SK-N-SH (cell line): Measurements from ENCODE around the gene CHCHD6. TPM values are rescaled to one million over a fixed set of nuclear protein-coding genes. Genes with fewer than 3 reads are reported as not detected.

Source experiments
- CTCF ChIA-PET: fragments of 300-600, 350-600 bp; formaldehyde crosslinking; extraction: SDS; loops from one replicate; lab custom pipeline; 2021; lab: Yijun Ruan, JAX
- POLR2A ChIA-PET: fragments of 350-600 bp; sonication (Branson Sonifier 250); formaldehyde crosslinking; extraction: SDS; loops from one replicate; lab custom pipeline; 2020; ENCODE audit warnings: antibody characterized with exemption, inconsistent platforms; lab: Yijun Ruan, JAX
- DNase-seq: peaks from one replicate; pipeline ENCODE4 v3.0.0; 2012
- H2AFZ ChIP-seq: fragments of 200-600 bp; sonication (generic); 2 replicates; pipeline ENCODE4 v1.8.1; 2016; ENCODE audit warnings: antibody characterized with exemption, mild to moderate bottlenecking, low read depth
- H3F3A ChIP-seq: fragments of 200-600 bp; sonication (generic); replicated peaks from 2 replicates; pipeline ENCODE3; 2016; ENCODE audit warnings: antibody characterized with exemption, mild to moderate bottlenecking; ENCODE audit not compliant: insufficient read depth
- H3K27ac ChIP-seq, 2 experiments: fragments of 200-500 bp in 1 of 2; fragments of 200-600 bp in 1 of 2; sonication (Bioruptor generic) in 1 of 2; sonication (generic), shearing (Covaris generic) in 1 of 2; 2 replicates each; pipeline versions ENCODE4 v1.5.1 to v1.6.1; 2014 to 2016; ENCODE audit warnings: low read depth in 2 of 2, inconsistent platforms in 1 of 2, low read length in 1 of 2, mild to moderate bottlenecking in 1 of 2, mixed read lengths in 1 of 2
- H3K27me3 ChIP-seq: fragments of 200-600 bp; sonication (generic), shearing (Covaris generic); 2 replicates; pipeline ENCODE4 v1.6.1; 2016; ENCODE audit warnings: mixed run types; ENCODE audit not compliant: insufficient read depth
- H3K36me3 ChIP-seq, 2 experiments: fragments of 200-500 bp in 1 of 2; fragments of 200-600 bp in 1 of 2; sonication (Bioruptor generic) in 1 of 2; sonication (generic) in 1 of 2; replicated peaks in 1 of 2; 2 replicates each; pipeline versions ENCODE3 to v1.5.1; 2014 to 2016; ENCODE audit warnings: low read length in 1 of 2, mild to moderate bottlenecking in 1 of 2; ENCODE audit not compliant: insufficient read depth in 2 of 2, control insufficient read depth in 1 of 2
- H3K4me1 ChIP-seq, 2 experiments: fragments of 200-500 bp in 1 of 2; fragments of 200-600 bp in 1 of 2; sonication (Bioruptor generic) in 1 of 2; sonication (generic), shearing (Covaris generic) in 1 of 2; 2 replicates each; pipeline versions ENCODE4 v1.5.1 to v1.6.1; 2014 to 2016; ENCODE audit warnings: low read depth in 1 of 2, low read length in 1 of 2, mixed run types in 1 of 2; ENCODE audit not compliant: insufficient read depth in 2 of 2, control insufficient read depth in 1 of 2
- H3K4me2 ChIP-seq: fragments of 200-600 bp; sonication (generic), shearing (Covaris generic); 2 replicates; pipeline ENCODE4 v1.6.1; 2017; ENCODE audit warnings: mixed run types
- H3K4me3 ChIP-seq, 2 experiments: fragments of 200-500 bp in 1 of 2; fragments of 200-600 bp in 1 of 2; sonication (Bioruptor generic) in 1 of 2; sonication (generic), shearing (Covaris generic) in 1 of 2; 2 replicates each; pipeline versions ENCODE4 v1.5.1 to v1.8.1; 2014 to 2016; ENCODE audit warnings: low read depth in 2 of 2, inconsistent platforms in 1 of 2, low read length in 1 of 2, mild to moderate bottlenecking in 1 of 2, mixed read lengths in 1 of 2, moderate library complexity in 1 of 2
- H3K79me2 ChIP-seq: fragments of 200-600 bp; sonication (generic); 2 replicates; pipeline ENCODE4 v1.8.1; 2017; ENCODE audit warnings: mild to moderate bottlenecking; ENCODE audit not compliant: insufficient read depth
- H3K9ac ChIP-seq: fragments of 200-600 bp; sonication (generic); 2 replicates; pipeline ENCODE4 v1.6.1; 2017; ENCODE audit warnings: mixed run types
- H3K9me2 ChIP-seq: fragments of 200-600 bp; sonication (generic); 2 replicates; pipeline ENCODE4 v1.6.1; 2017; ENCODE audit warnings: mixed run types
- H3K9me3 ChIP-seq: fragments of 200-600 bp; sonication (generic); 2 replicates; pipeline ENCODE4 v1.6.1; 2017; ENCODE audit warnings: mixed run types, mild to moderate bottlenecking, moderate library complexity
- H4K20me1 ChIP-seq: fragments of 200-600 bp; sonication (generic); 2 replicates; pipeline ENCODE4 v1.6.1; 2017; ENCODE audit warnings: mild to moderate bottlenecking, mixed run types; ENCODE audit not compliant: insufficient read depth
- CTCF ChIP-seq: fragments of 200-600 bp; sonication (generic); IDR thresholded peaks from 2 replicates; pipeline ENCODE4 v1.6.1; 2017; ENCODE audit warnings: antibody characterized with exemption, mild to moderate bottlenecking, moderate library complexity
- EP300 ChIP-seq, 2 experiments: IDR thresholded peaks; 2 replicates each; pipeline versions ENCODE4 v1.4.0 to v1.6.1; 2012; ENCODE audit warnings: borderline replicate concordance in 1 of 2, low read depth in 1 of 2, low read length in 1 of 2
- FOXJ3 ChIP-seq: sonication (generic); formaldehyde crosslinking; IDR thresholded peaks from 2 replicates; pipeline ENCODE4 v1.5.1; 2020; ENCODE audit warnings: mild to moderate bottlenecking, missing genetic modification reagents
- FOXM1 ChIP-seq: IDR thresholded peaks from 2 replicates; pipeline ENCODE4 v1.4.0; 2012; ENCODE audit warnings: low read depth, mild to moderate bottlenecking
- GATA2 ChIP-seq: sonication (generic); formaldehyde crosslinking; IDR thresholded peaks from 2 replicates; pipeline ENCODE4 v1.5.0; 2020; ENCODE audit warnings: mild to moderate bottlenecking, missing genetic modification reagents
- IRF3 ChIP-seq: fragments of 150-350 bp; IDR thresholded peaks from 2 replicates; pipeline ENCODE4 v1.6.1; 2016; ENCODE audit warnings: mild to moderate bottlenecking, low read depth, low read length
- MAX ChIP-seq: IDR thresholded peaks from 2 replicates; pipeline ENCODE4 v1.4.0; 2012; ENCODE audit warnings: low read depth
- MEF2A ChIP-seq: IDR thresholded peaks from 2 replicates; pipeline ENCODE4 v1.4.0; 2012; ENCODE audit warnings: low read depth, borderline replicate concordance
- MXI1 ChIP-seq: IDR thresholded peaks from 2 replicates; pipeline ENCODE4 v1.6.1; 2012; ENCODE audit warnings: mild to moderate bottlenecking, low read depth, low read length, improper control_type of control experiment
- NFIC ChIP-seq: IDR thresholded peaks from 2 replicates; pipeline ENCODE4 v1.4.0; 2012; ENCODE audit warnings: borderline replicate concordance
- NRF1 ChIP-seq: IDR thresholded peaks from 2 replicates; pipeline ENCODE4 v1.6.1; 2012; ENCODE audit warnings: low read depth, mild to moderate bottlenecking, low read length
- PBX3 ChIP-seq: IDR thresholded peaks from 2 replicates; pipeline ENCODE4; 2012
- REST ChIP-seq: IDR thresholded peaks from 2 replicates; pipeline ENCODE4 v1.6.1; 2012; ENCODE audit warnings: mild to moderate bottlenecking, low read depth, low read length, moderate library complexity
- RFX5 ChIP-seq: IDR thresholded peaks from 2 replicates; pipeline ENCODE4 v1.6.1; 2012; ENCODE audit warnings: mild to moderate bottlenecking, improper control_type of control experiment, low read length
- TEAD4 ChIP-seq: IDR thresholded peaks from 2 replicates; pipeline ENCODE4 v1.4.0; 2012; ENCODE audit warnings: mild to moderate bottlenecking, borderline replicate concordance; ENCODE audit not compliant: insufficient read depth
- USF1 ChIP-seq: IDR thresholded peaks from 2 replicates; pipeline ENCODE4 v1.4.0; 2012; ENCODE audit warnings: low read depth, borderline replicate concordance
- WGBS: methylation state at CpG from one replicate; pipeline ENCODE4 v1.1.6; 2017; ENCODE audit warnings: low lambda C conversion rate; 5-methylcytosine and 5-hydroxymethylcytosine counted together
- polyA plus RNA-seq, 3 experiments: library from polyadenylated mRNA; depleted of rRNA; stranded (reverse); fragments of >200 nt; gene quantifications; 2 replicates each; pipeline ENCODE4 v1.2.3, GENCODE V29; 2012

Gene CHCHD6
- polyA plus RNA-seq, 1 of the 3 experiments (the other 2 are of a cell fraction), result 42.5 TPM

GRCh38 chr3:126679318-126679751, 24.7 kb upstream of the CHCHD6 start (continued):
- TF ChIP-seq RFX5, result no peak
- TF ChIP-seq IRF3, result no peak
- no peak for TF ChIP-seq FOXM1
- TF ChIP-seq PBX3, result no peak
- no peak for TF ChIP-seq FOXJ3 (CRISPR knock-in tag)
- no peak for TF ChIP-seq NRF1
- TF ChIP-seq MAX, result peak; percentile 81
- peak; percentile 49; the same call in 1 of the 2 replicates for TF ChIP-seq USF1
- peak; percentile 87 for TF ChIP-seq MXI1
- TF ChIP-seq MEF2A, result no peak
- peak; percentile 87 for TF ChIP-seq CTCF
- TF ChIP-seq TEAD4, result no peak
- peak in 1 of 2 experiments; percentile 13; a peak in 1 of 4 replicates for TF ChIP-seq EP300 (IDR thresholded peaks at IDR 0.05; ENCODE audit: borderline replicate concordance in 1 of 2, low read depth in 1 of 2, low read length in 1 of 2)

GRCh38 chr3:126679831-126680666, 24.0 kb upstream of the CHCHD6 start:
- H3K27me3 ChIP-seq, result no peaks in the 10 kb centered on the region
- 47% methylated on average over 11 of the region's 11 CpGs for WGBS
- H3K9me3 ChIP-seq, result no peaks in the 10 kb centered on the region
- peaks cover 15 to 59% of the 10 kb centered on the region in 2 experiments; a peak in 3 of 4 replicates for H3K4me1 ChIP-seq
- no peaks in the 10 kb centered on the region for H3K36me3 ChIP-seq
- ChIA-PET CTCF (interaction anchor here (0.6 to 6.9 kb wide), 81 partner anchors 9 to 871 kb away, joined by 3 to 172 read pairs (median 4); partner anchors contain the start of genes CHCHD6, CHST13, PLXNA1 and TXNRD3), POLR2A (interaction anchor here (0.7 to 1.5 kb wide), 7 partner anchors 9 to 776 kb away, joined by 3 to 7 read pairs (median 4); no protein-coding TSS in a partner anchor)
- no peaks in the 10 kb centered on the region for H3K79me2 ChIP-seq
- H3K9me2 ChIP-seq, result no peaks in the 10 kb centered on the region
- no peak overlapping the region for H3K9ac ChIP-seq
- H3F3A ChIP-seq, result no peaks in the 10 kb centered on the region
- H2AFZ ChIP-seq, result no peak overlapping the region
- peak overlapping the region; percentile 43 for H3K4me2 ChIP-seq
- no peak overlapping the region for H3K4me3 ChIP-seq
- H3K27ac ChIP-seq, result peak overlapping the region; percentile 42 to 91
- peak; percentile 76 for DNase-seq
- no peaks in the 10 kb centered on the region for H4K20me1 ChIP-seq
- TF ChIP-seq RFX5 (no peak), MEF2A (no peak), IRF3 (no peak), NRF1 (no peak), REST (no peak), NFIC (no peak), GATA2 (peak; percentile 90), PBX3 (peak; percentile 44)
